ENCODE measurements around the gene MAPK12.

MAPK12 gene

DNA sequence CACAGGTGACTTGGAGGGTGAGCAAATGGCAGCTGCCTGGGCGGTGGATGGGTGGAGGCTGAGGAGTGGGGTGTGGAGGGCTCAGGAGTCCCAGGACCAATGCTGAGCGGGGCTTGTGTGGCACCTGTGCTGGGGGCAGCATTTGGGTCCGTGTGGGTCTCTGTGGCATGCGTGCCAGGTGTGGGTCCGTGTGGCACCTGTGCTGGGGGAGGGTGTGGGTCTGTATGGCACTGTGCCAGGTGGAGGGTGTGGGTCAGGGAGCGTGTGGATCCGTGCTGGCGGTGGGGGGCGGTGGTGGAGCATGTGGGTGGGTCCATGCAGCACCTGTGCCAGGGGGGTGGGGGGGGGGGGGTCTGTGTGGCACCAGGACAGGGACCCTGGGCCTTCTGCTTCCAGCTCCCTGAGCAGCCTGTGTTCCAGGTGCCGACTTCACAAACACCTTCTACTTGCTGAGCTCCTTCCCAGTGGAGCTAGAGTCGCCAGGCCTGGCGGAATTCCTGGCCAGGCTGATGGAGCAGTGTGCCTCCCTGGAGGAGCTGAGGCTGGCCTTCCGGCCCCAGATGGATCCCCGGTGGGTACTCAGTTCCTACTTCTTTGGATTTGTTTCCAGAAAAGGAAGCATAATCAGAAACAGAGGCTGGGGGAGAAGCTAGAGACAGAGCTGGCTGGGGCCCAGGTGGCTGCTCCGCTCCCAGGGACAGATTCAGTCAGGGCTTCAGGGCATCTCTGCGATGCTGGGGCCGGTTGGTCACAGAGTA, 46.0 kb downstream of the MAPK12 start:
- Histone ChIP-seq H4K8ac (ENCODE audit: low read depth, low read length) (no peak overlapping the region), H2AK5ac (ENCODE audit: low read depth, low read length) (no peak overlapping the region), H4K91ac (ENCODE audit: low read depth, low read length, poor library complexity) (no peak overlapping the region), H2BK15ac (ENCODE audit: low read length) (no peak overlapping the region), H3K4me2 (ENCODE audit: insufficient read depth, low read length, poor library complexity, severe bottlenecking) (no peak overlapping the region), H3K4me1 (ENCODE audit: control insufficient read depth in 2 of 2, insufficient read depth in 1 of 2, low read depth in 1 of 2, low read length in 2 of 2) (no peaks in the 10 kb centered on the region), H3K14ac (ENCODE audit: low read length) (no peak overlapping the region), H3K4me3 (ENCODE audit: low read length in 2 of 2) (no peak overlapping the region), H3K36me3 (replicated peaks in 1 of 2; ENCODE audit: control insufficient read depth in 2 of 2, insufficient read depth in 2 of 2, low read length in 2 of 2) (peaks cover 60 to 89% of the 10 kb centered on the region in 2 donors), H3K27me3 (ENCODE audit: control insufficient read depth in 3 of 3, insufficient read depth in 3 of 3, low read depth in 1 of 3, low read length in 3 of 3) (no peaks in the 10 kb centered on the region), H3K4ac (ENCODE audit: low read length) (no peak overlapping the region), H3K9me3 (replicated peaks in 1 of 2; ENCODE audit: control insufficient read depth in 2 of 2, insufficient read depth in 1 of 2, low read depth in 1 of 2, low read length in 2 of 2) (peaks cover 0 to 2% of the 10 kb centered on the region in 2 donors), H2BK5ac (ENCODE audit: low read length) (no peak overlapping the region), H3K23ac (ENCODE audit: low read depth, low read length, poor library complexity) (peak overlapping the region; percentile 65), H3K18ac (ENCODE audit: low read length) (no peak overlapping the region), H3K27ac (replicated peaks; ENCODE audit: low read length) (no peak overlapping the region), H3K79me1 (ENCODE audit: low read depth, low read length) (peaks cover 8% of the 10 kb centered on the region), H2AFZ (ENCODE audit: low read length) (no peak overlapping the region), H2BK12ac (ENCODE audit: low read length) (no peak overlapping the region), H2BK120ac (ENCODE audit: low read depth, low read length) (no peak overlapping the region), H3K9ac (ENCODE audit: low read depth, low read length, poor library complexity) (no peak overlapping the region)
- no CpG with 5 or more reads among the region's 17 CpGs for WGBS, 2 donors (ENCODE audit: extremely low coverage in 2 of 2, insufficient read length in 2 of 2, insufficient replicate concordance in 1 of 2)
- DNase-seq (ENCODE audit: low spot score) = no peak

DNA sequence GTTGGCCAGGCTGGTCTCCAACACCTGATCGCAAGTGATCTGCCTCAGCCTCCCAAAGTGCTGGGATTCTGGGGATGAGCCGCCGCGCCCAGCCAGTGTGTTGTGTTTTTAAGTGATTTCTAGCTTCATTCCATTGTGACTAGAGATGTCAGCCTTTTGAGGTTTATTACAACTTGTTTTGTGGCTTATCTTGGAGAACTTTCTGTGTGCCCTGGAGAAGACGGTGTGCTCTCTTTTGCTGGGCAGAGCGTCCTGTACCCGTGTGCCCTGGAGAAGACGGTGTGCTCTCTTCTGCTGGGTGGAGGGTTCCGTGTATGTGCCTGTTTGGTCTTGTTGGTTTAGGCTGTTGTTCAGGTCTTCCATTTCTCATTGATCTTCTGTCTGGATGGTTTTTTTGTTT, 48.2 kb downstream of the MAPK12 start:
- no peak for DNase-seq (ENCODE audit: low spot score)
- H2BK12ac ChIP-seq (ENCODE audit: low read length) = no peak overlapping the region
- H3K4ac ChIP-seq (ENCODE audit: low read length) = no peak overlapping the region
- no peaks in the 10 kb centered on the region for H3K4me1 ChIP-seq (ENCODE audit: control insufficient read depth in 2 of 2, insufficient read depth in 1 of 2, low read depth in 1 of 2, low read length in 2 of 2)
- no peak overlapping the region for H3K4me3 ChIP-seq (ENCODE audit: low read length in 2 of 2)
- WGBS, 2 donors (ENCODE audit: extremely low coverage in 2 of 2, insufficient read length in 2 of 2, insufficient replicate concordance in 1 of 2) = no CpG with 5 or more reads among the region's 9 CpGs
- H2BK120ac ChIP-seq (ENCODE audit: low read depth, low read length) = no peak overlapping the region
- no peaks in the 10 kb centered on the region for H3K27me3 ChIP-seq (ENCODE audit: control insufficient read depth in 3 of 3, insufficient read depth in 3 of 3, low read depth in 1 of 3, low read length in 3 of 3)
- no peak overlapping the region for H2BK15ac ChIP-seq (ENCODE audit: low read length)
- no peak overlapping the region for H3K14ac ChIP-seq (ENCODE audit: low read length)
- H3K9me3 ChIP-seq (replicated peaks in 1 of 2; ENCODE audit: control insufficient read depth in 2 of 2, insufficient read depth in 1 of 2, low read depth in 1 of 2, low read length in 2 of 2) = peaks cover 0 to 2% of the 10 kb centered on the region in 2 donors
- no peak overlapping the region for H2AFZ ChIP-seq (ENCODE audit: low read length)
- no peak overlapping the region for H3K4me2 ChIP-seq (ENCODE audit: insufficient read depth, low read length, poor library complexity, severe bottlenecking)
- H3K27ac ChIP-seq (replicated peaks; ENCODE audit: low read length) = no peak overlapping the region
- no peak overlapping the region for H3K18ac ChIP-seq (ENCODE audit: low read length)
- H3K9ac ChIP-seq (ENCODE audit: low read depth, low read length, poor library complexity) = no peak overlapping the region
- H2AK5ac ChIP-seq (ENCODE audit: low read depth, low read length) = no peak overlapping the region
- H3K36me3 ChIP-seq (replicated peaks in 1 of 2; ENCODE audit: control insufficient read depth in 2 of 2, insufficient read depth in 2 of 2, low read length in 2 of 2) = peaks cover 49 to 84% of the 10 kb centered on the region in 2 donors
- no peak overlapping the region for H4K91ac ChIP-seq (ENCODE audit: low read depth, low read length, poor library complexity)
- no peak overlapping the region for H2BK5ac ChIP-seq (ENCODE audit: low read length)
- H3K23ac ChIP-seq (ENCODE audit: low read depth, low read length, poor library complexity) = no peak overlapping the region
- no peak overlapping the region for H4K8ac ChIP-seq (ENCODE audit: low read depth, low read length)
- peaks cover 6% of the 10 kb centered on the region for H3K79me1 ChIP-seq (ENCODE audit: low read depth, low read length)

DNA sequence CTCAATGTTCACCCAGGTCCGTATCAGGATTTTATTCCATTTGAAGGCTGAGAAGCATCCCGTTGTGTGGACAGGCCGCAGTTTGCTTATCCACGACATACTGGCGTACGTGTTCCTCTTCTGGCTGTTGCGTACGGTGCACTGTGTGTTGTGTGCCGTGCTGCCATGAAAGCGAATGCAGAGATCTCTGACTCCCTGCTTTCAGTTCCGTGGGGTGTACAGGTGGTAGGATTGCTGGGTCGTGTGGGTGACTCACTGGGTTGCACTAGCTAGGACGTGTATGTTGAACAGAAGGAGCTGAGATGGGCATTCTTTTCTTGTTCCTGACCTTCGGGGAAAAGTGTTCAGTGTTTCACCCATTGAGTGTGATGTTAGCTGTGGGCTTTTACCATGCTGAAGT, 50.3 kb downstream of the MAPK12 start:
- Histone ChIP-seq H3K4ac (ENCODE audit: low read length) (no peak overlapping the region), H3K18ac (ENCODE audit: low read length) (no peak overlapping the region), H3K14ac (ENCODE audit: low read length) (no peak overlapping the region), H3K9ac (ENCODE audit: low read depth, low read length, poor library complexity) (no peak overlapping the region), H2BK5ac (ENCODE audit: low read length) (no peak overlapping the region), H3K4me3 (ENCODE audit: low read length in 2 of 2) (no peak overlapping the region), H3K27ac (replicated peaks; ENCODE audit: low read length) (no peak overlapping the region), H3K4me2 (ENCODE audit: insufficient read depth, low read length, poor library complexity, severe bottlenecking) (no peak overlapping the region), H3K23ac (ENCODE audit: low read depth, low read length, poor library complexity) (no peak overlapping the region), H2BK15ac (ENCODE audit: low read length) (no peak overlapping the region), H3K27me3 (ENCODE audit: control insufficient read depth in 3 of 3, insufficient read depth in 3 of 3, low read depth in 1 of 3, low read length in 3 of 3) (no peaks in the 10 kb centered on the region), H2AFZ (ENCODE audit: low read length) (no peak overlapping the region), H4K8ac (ENCODE audit: low read depth, low read length) (no peak overlapping the region), H3K36me3 (replicated peaks in 1 of 2; ENCODE audit: control insufficient read depth in 2 of 2, insufficient read depth in 2 of 2, low read length in 2 of 2) (peaks cover 43 to 81% of the 10 kb centered on the region in 2 donors), H3K4me1 (ENCODE audit: control insufficient read depth in 2 of 2, insufficient read depth in 1 of 2, low read depth in 1 of 2, low read length in 2 of 2) (peaks cover 0 to 8% of the 10 kb centered on the region in 2 donors), H3K79me1 (ENCODE audit: low read depth, low read length) (peaks cover 3% of the 10 kb centered on the region), H2BK12ac (ENCODE audit: low read length) (no peak overlapping the region), H4K91ac (ENCODE audit: low read depth, low read length, poor library complexity) (no peak overlapping the region), H2BK120ac (ENCODE audit: low read depth, low read length) (no peak overlapping the region), H3K9me3 (replicated peaks in 1 of 2; ENCODE audit: control insufficient read depth in 2 of 2, insufficient read depth in 1 of 2, low read depth in 1 of 2, low read length in 2 of 2) (peaks cover 0 to 2% of the 10 kb centered on the region in 2 donors), H2AK5ac (ENCODE audit: low read depth, low read length) (no peak overlapping the region)
- no peak for DNase-seq (ENCODE audit: low spot score)
- no CpG with 5 or more reads among the region's 14 CpGs for WGBS, 2 donors (ENCODE audit: extremely low coverage in 2 of 2, insufficient read length in 2 of 2, insufficient replicate concordance in 1 of 2)

DNA sequence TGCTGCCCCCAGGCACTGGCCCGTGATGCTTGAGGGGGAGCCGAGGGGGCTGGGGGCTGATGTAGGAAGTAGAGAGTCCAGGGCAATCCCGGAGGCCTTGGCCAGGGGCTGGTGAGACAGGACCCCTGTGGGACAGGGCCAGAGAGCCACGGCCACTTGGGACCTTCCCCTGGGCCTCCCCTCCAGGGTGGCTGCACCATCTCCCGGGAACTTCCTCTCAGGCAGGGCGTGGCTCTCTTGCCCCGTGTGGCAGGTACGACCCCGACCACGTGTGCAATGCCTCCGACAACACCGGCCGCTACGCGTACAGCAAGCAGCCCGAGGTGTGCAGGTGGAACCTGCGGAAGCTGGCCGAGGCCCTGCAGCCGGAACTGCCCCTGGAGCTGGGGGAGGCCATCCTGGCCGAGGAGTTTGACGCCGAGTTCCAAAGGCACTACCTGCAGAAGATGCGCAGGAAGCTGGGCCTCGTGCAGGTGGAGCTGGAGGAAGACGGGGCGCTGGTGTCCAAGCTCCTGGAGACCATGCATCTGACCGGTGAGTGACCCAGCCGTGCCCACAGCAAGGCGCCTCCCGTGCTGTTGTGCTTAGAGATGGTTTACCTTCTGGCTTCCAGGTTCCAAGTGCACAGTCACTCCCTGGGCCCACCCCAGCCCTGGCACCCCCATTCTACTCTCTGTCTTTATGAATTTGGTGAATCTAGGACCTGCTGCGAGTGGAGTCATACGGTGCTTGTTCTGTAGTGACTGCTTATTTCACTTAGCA, 50.9 kb downstream of the MAPK12 start:
- Histone ChIP-seq H2BK120ac (ENCODE audit: low read depth, low read length) (no peak overlapping the region), H3K18ac (ENCODE audit: low read length) (no peak overlapping the region), H4K91ac (ENCODE audit: low read depth, low read length, poor library complexity) (no peak overlapping the region), H3K4me1 (ENCODE audit: control insufficient read depth in 2 of 2, insufficient read depth in 1 of 2, low read depth in 1 of 2, low read length in 2 of 2) (peaks cover 0 to 8% of the 10 kb centered on the region in 2 donors), H2AK5ac (ENCODE audit: low read depth, low read length) (no peak overlapping the region), H2BK15ac (ENCODE audit: low read length) (no peak overlapping the region), H3K9ac (ENCODE audit: low read depth, low read length, poor library complexity) (no peak overlapping the region), H3K23ac (ENCODE audit: low read depth, low read length, poor library complexity) (no peak overlapping the region), H2BK12ac (ENCODE audit: low read length) (peak overlapping the region; percentile 59), H3K27ac (replicated peaks; ENCODE audit: low read length) (no peak overlapping the region), H2BK5ac (ENCODE audit: low read length) (peak overlapping the region; percentile 63), H3K27me3 (ENCODE audit: control insufficient read depth in 3 of 3, insufficient read depth in 3 of 3, low read depth in 1 of 3, low read length in 3 of 3) (no peaks in the 10 kb centered on the region), H3K4me3 (ENCODE audit: low read length in 2 of 2) (no peak overlapping the region), H4K8ac (ENCODE audit: low read depth, low read length) (no peak overlapping the region), H3K9me3 (replicated peaks in 1 of 2; ENCODE audit: control insufficient read depth in 2 of 2, insufficient read depth in 1 of 2, low read depth in 1 of 2, low read length in 2 of 2) (peaks cover 0 to 2% of the 10 kb centered on the region in 2 donors), H2AFZ (ENCODE audit: low read length) (no peak overlapping the region), H3K79me1 (ENCODE audit: low read depth, low read length) (peaks cover 4% of the 10 kb centered on the region), H3K14ac (ENCODE audit: low read length) (no peak overlapping the region), H3K36me3 (replicated peaks in 1 of 2; ENCODE audit: control insufficient read depth in 2 of 2, insufficient read depth in 2 of 2, low read length in 2 of 2) (peaks cover 41 to 78% of the 10 kb centered on the region in 2 donors), H3K4me2 (ENCODE audit: insufficient read depth, low read length, poor library complexity, severe bottlenecking) (no peak overlapping the region), H3K4ac (ENCODE audit: low read length) (no peak overlapping the region)
- no peak for DNase-seq (ENCODE audit: low spot score)
- no CpG with 5 or more reads among the region's 32 CpGs for WGBS, 2 donors (ENCODE audit: extremely low coverage in 2 of 2, insufficient read length in 2 of 2, insufficient replicate concordance in 1 of 2)

Data from neuronal stem cell (in vitro differentiated cells).